Heart right ventricle (tissue), 16 donors: ENCODE results near the gene PWWP2B. TPM values are rescaled to one million over a fixed set of nuclear protein-coding genes. Genes with fewer than 3 reads are reported as not detected.
A peak's percentile ranks its signal among the peaks of the same experiment; 100 is the strongest.

Experiments used
- ATAC-seq, 8 donors: fragments of 200-7000 bp; cut with Tn5 transposase; one replicate each; pipeline ENCODE4 v1.9.1; 2020; ENCODE audit warnings: mild to moderate bottlenecking in 8 of 8, moderate library complexity in 8 of 8, moderate number of reproducible peaks in 1 of 8
- DNase-seq, 2 donors: peaks; one replicate each; pipeline ENCODE4 v3.0.0-alpha.2; 2020
- H3K27ac ChIP-seq, 10 donors: fragments of 200-600 bp; sonication (generic) in 2 of 10; one replicate each; pipeline versions ENCODE4 v1.5.0 to v1.8.0; 2020 to 2022; ENCODE audit warnings: mild to moderate bottlenecking in 3 of 10
- H3K27me3 ChIP-seq, 7 donors: fragments of 200-600 bp; one replicate each; pipeline ENCODE4 v1.8.0; 2021 to 2022; ENCODE audit warnings: mild to moderate bottlenecking in 2 of 7
- H3K36me3 ChIP-seq, 9 donors: fragments of 200-600 bp; sonication (generic) in 1 of 9; one replicate each; pipeline versions ENCODE4 v1.5.0 to v1.8.0; 2020 to 2022; ENCODE audit warnings: mild to moderate bottlenecking in 2 of 9
- H3K4me1 ChIP-seq, 9 donors: fragments of 200-600 bp; sonication (generic) in 1 of 9; one replicate each; pipeline versions ENCODE4 v1.5.0 to v1.8.0; 2020 to 2022; ENCODE audit warnings: mild to moderate bottlenecking in 4 of 9
- H3K4me3 ChIP-seq, 10 donors: fragments of 200-600 bp; sonication (generic) in 2 of 10; one replicate each; pipeline versions ENCODE4 v1.5.0 to v1.8.0; 2020 to 2022; ENCODE audit warnings: mild to moderate bottlenecking in 7 of 10, moderate library complexity in 2 of 10
- H3K9me3 ChIP-seq, 11 donors: fragments of 200-600 bp in 10 of 11; sonication (generic) in 2 of 11; one replicate each; pipeline versions ENCODE4 v1.5.0 to v1.8.0; 2013 to 2022; ENCODE audit warnings: mild to moderate bottlenecking in 2 of 11, control low read depth in 1 of 11, moderate library complexity in 1 of 11
- WGBS, 2 donors: extraction: QIAGEN DNeasy Blood & Tissue Kit; methylation state at CpG; one replicate each; pipeline ENCODE4 v1.1.7; 2013; ENCODE audit warnings: inconsistent platforms in 1 of 2; 5-methylcytosine and 5-hydroxymethylcytosine counted together
- intact Hi-C, 10 donors: fragments of 100-400 bp; cut with DNase I; formaldehyde crosslinking; loops; one replicate each; pipeline versions ENCODE4 v1.11.1 to v1.14.2; 2022
- polyA plus RNA-seq, 2 donors: library from polyadenylated mRNA; stranded (reverse); fragments of 200-250 nt; gene quantifications; one replicate each; pipeline ENCODE4 v1.2.3, GENCODE V29; 2013
- total RNA-seq, 10 donors: library from RNA; stranded (reverse); fragmentation: NEBNext Ultra II Directional in 3 of 10; extraction: Animal tissue kit (Norgen Biotek cat#: 25700) in 3 of 10; gene quantifications; one replicate each; pipeline versions ENCODE4 v1.2.1 to v1.2.4, GENCODE V29; 2021 to 2023
- TF ChIP-seq, protein P1 (sequence below), 9 donors: fragments of 200-600 bp; sonication (generic) in 2 of 9; IDR thresholded peaks; one replicate each; pipeline versions ENCODE4 v1.5.0 to v1.8.0; 2021 to 2022; ENCODE audit warnings: antibody characterized with exemption in 9 of 9, mild to moderate bottlenecking in 5 of 9, moderate library complexity in 1 of 9
- donor health status: Arrhythmogenic right ventricular cardiomyopathy.
- donor health status: ischemic (EF 13 %, LVEDD 7.1; RV severe dilation, severe dysfunction).
- donor health status: healthy with polysubstance abuse.
- donor health status: DM: no; HTN: yes; CAD: no.
- donor health status: DM: no; HTN: no; CAD: no.
- donor health status: ischemic (EF 25% LVEDD 6.9; RV normal size, moderate dysfunction).
- donor health status: ischemic (EF 25% LVEDD 5.7; RV mildly dilated, moderate dysfunction).
- donor health status: healthy.
- donor health status: DM: yes; HTN: yes; CAD: no.
- donor health status: Ischemic cardiomyopathy.
- donor health status: ischemic (EF 35%, LVEDD 5.7; RV mildly dilated, moderate dysfunction).
- donor health status: nonischemic (EF 11% LVEDD 7.7; RV severe dilation, severe dysfunction).
- donor health status: DM: yes; HTN: yes; CAD: no.
- donor health status: PGD.
- donor health status: ischemic (EF 29% LVEDD 5.4; RV normal size, mild dysfunction).
- donor health status: nonischemic (EF 23%, LVEDD 6.1; RV moderate dilation, normal function).

The PWWP2B gene
- total and polyA plus RNA-seq, 12 donors: 11.1 to 21.3 (median 15.0) TPM

DNA sequence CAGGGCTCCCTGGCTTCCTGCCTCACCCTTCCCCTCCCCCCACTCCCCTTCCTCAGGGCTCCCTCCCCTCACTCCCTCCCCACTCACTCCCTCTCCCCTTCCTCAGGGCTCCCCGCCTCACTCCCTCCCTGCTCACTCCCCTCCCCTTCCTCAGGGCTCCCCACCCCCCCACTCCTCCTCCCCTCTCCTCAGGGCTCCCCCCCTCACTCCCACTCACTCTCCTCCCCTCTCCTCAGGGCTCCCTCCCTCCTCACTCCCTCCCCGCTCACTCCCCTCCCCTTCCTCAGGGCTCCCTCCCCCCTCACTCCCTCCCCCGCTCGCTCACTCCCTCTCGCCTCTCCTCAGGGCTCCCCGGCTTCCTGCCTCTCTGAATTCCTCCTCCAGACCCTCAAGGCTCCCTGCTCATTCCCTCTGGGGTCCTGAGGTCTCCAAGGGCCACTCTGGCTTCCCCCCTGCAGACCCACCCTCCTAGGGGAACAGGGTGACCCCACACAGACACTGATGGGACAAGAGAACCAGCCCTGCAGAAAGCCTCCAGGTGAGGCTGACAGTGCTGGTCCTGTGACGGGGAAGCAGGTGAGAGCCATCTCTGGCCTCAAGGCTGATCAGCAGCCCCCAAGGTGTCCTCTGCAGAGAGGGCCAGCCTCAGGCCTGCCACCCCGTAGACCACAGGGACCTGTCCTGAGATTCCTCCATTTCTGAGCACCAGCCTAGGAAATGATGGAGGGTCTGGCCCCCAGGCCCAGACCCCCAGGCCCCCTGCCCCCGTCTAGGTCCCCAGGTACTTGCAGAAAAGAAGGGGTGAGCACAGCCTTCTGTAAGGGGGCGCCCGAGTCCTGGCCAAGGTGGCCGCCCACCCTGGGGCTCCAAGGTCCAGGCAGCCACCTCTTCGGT lies 47.2 kb downstream of the PWWP2B start:
- DNase-seq: no peak

DNA sequence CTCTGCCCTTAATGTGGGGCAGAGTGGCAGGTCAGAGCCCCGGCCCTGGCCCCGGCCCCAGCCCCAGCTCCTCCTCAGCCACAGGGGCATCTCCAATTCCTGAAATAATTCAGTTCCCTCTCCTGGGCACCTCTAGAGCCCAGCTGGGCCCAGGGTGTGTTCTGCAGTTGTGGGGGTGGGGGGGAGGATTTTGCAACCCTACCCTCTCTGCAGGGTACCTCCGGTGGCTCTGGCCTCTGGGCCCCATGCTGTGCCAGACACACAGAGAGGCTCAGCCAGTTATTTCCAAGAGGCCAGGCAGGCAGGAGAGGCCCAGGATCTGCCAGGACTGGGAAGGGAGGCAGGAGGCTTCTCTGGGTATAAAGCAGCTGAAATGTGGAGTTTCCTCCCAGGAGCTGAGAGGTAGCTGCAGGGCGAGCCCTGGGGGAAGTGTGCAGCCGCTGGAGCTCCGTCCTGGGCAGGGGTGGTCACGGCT lies 47.9 kb downstream of the PWWP2B start:
- no peak overlapping the region for H3K4me3 ChIP-seq
- WGBS, 2 donors: 74 to 78% methylated on average over 7 of the region's 7 CpGs
- H3K4me1 ChIP-seq: peaks cover 0 to 40% (median 16%) of the 10 kb centered on the region in 9 donors
- H3K9me3 ChIP-seq: no peaks in the 10 kb centered on the region
- DNase-seq (no peak), ATAC-seq (no peak)
- H3K27ac ChIP-seq: no peak overlapping the region
- H3K27me3 ChIP-seq: no peaks in the 10 kb centered on the region
- no peaks in the 10 kb centered on the region for H3K36me3 ChIP-seq
- intact Hi-C loops: loop anchor here in 2 of 10 donors (5.0 kb wide), 2 partner anchors 43 to 228 kb away; no protein-coding TSS in a partner anchor
- TF ChIP-seq, protein P1, sequence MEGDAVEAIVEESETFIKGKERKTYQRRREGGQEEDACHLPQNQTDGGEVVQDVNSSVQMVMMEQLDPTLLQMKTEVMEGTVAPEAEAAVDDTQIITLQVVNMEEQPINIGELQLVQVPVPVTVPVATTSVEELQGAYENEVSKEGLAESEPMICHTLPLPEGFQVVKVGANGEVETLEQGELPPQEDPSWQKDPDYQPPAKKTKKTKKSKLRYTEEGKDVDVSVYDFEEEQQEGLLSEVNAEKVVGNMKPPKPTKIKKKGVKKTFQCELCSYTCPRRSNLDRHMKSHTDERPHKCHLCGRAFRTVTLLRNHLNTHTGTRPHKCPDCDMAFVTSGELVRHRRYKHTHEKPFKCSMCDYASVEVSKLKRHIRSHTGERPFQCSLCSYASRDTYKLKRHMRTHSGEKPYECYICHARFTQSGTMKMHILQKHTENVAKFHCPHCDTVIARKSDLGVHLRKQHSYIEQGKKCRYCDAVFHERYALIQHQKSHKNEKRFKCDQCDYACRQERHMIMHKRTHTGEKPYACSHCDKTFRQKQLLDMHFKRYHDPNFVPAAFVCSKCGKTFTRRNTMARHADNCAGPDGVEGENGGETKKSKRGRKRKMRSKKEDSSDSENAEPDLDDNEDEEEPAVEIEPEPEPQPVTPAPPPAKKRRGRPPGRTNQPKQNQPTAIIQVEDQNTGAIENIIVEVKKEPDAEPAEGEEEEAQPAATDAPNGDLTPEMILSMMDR (IDR thresholded peaks at IDR 0.05): no peak

More for the DNA sequence above, 47.2 kb downstream of the PWWP2B start:
- TF ChIP-seq, protein P1 (IDR thresholded peaks at IDR 0.05): no peak
- Histone ChIP-seq H3K9me3 (no peaks in the 10 kb centered on the region), H3K36me3 (no peaks in the 10 kb centered on the region), H3K4me3 (no peak overlapping the region), H3K4me1 (peaks cover 0 to 36% (median 16%) of the 10 kb centered on the region in 9 donors), H3K27me3 (no peaks in the 10 kb centered on the region), H3K27ac (no peak overlapping the region)
- intact Hi-C loops: no loop called here
- WGBS, 2 donors: 77 to 83% methylated on average over 13 of the region's 13 CpGs
- no peak for ATAC-seq

DNA sequence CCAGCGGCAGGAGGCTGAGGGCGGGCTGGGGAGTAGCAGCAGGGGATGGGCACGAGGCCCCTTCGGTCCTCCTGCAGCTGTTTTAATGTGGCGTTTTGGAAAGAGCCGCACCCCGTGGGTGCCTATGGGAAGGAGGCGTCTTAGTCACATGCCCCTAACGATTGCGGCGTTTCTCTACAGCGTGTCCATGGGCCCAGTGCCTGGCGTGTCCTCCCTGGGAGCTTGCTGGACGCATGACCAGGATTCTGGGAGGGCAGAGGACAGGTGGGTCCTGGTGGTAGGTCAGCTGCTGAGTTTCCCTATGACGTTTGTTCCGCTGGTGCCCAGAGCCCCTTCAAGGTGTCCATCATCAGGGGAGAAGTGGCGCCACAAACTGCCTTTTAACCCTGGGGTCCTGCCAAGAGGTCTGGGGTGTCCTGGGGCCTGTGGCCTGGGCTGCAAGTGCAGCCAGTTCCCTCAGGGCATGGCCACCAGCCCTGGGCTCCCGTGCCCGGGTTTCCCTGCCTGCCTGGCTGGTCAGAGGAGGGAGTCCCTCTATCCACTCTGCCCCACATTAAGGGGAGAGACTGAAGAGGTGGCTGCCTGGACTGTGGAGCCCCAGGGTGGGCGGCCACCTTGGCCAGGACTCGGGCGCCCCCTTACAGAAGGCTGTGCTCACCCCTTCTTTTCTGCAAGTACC lies 48.7 kb downstream of the PWWP2B start:
- H3K36me3 ChIP-seq: no peaks in the 10 kb centered on the region
- no peak overlapping the region for H3K27ac ChIP-seq
- no peaks in the 10 kb centered on the region for H3K9me3 ChIP-seq
- intact Hi-C loops: loop anchor here in 3 of 10 donors (2.0 to 5.0 kb wide), 3 partner anchors 43 to 228 kb away; no protein-coding TSS in a partner anchor
- DNase-seq: no peak
- TF ChIP-seq, protein P1 (IDR thresholded peaks at IDR 0.05): no peak
- peaks cover 0 to 40% (median 16%) of the 10 kb centered on the region in 9 donors for H3K4me1 ChIP-seq
- no peak for ATAC-seq
- H3K4me3 ChIP-seq: no peak overlapping the region
- WGBS, 2 donors: 93% methylated on average over 22 of the region's 22 CpGs
- no peaks in the 10 kb centered on the region for H3K27me3 ChIP-seq

DNA sequence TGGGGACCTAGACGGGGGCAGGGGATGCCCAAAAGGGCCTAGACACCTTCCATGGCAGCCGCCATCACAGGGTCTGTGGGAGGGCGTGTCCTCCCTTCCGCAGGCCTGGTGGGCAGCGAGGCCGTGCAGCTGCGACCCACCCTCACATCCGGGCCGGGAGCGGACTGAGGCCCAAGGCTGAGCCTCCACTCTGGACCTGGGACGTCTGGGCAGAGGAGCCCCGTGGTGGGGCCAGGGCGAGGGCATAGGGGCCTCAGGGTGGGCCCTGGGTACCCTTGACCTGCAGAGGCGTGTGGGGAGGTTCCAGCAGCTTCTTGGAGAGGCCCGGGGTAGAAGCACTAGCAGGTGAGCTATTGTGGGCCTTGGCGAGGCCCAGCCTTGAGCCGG lies 49.2 kb downstream of the PWWP2B start:
- Histone ChIP-seq H3K4me1 (peaks cover 0 to 40% (median 16%) of the 10 kb centered on the region in 9 donors), H3K9me3 (no peaks in the 10 kb centered on the region), H3K4me3 (no peak overlapping the region), H3K27me3 (no peaks in the 10 kb centered on the region), H3K27ac (peak overlapping the region in 1 of 10 donors; percentile 92), H3K36me3 (no peaks in the 10 kb centered on the region)
- TF ChIP-seq, protein P1 (IDR thresholded peaks at IDR 0.05): no peak
- DNase-seq (no peak), ATAC-seq (peak in 1 of 8 donors; percentile 6)
- intact Hi-C loops: loop anchor here in 3 of 10 donors (2.0 to 5.0 kb wide), 3 partner anchors 44 to 229 kb away; no protein-coding TSS in a partner anchor
- 92 to 96% methylated on average over 17 of the region's 17 CpGs for WGBS, 2 donors
